Astrocyte of the cerebellum (primary cell): Measurements from ENCODE around the gene ERLIN1.

Experiments
- DNase-seq: peaks from one replicate; pipeline ENCODE4 v3.0.0-alpha.2; 2011; ENCODE audit warnings: low read depth
- H3K4me3 ChIP-seq: 2 replicates; pipeline ENCODE4 v1.5.1; 2011; ENCODE audit warnings: mild to moderate bottlenecking, low read depth, low read length, moderate library complexity
- in situ Hi-C: cut with HindIII; loops from 2 replicates; pipeline ENCODE4 v1.10.0; 2017; ENCODE audit warnings: low sequenced_read_pairs
- TF ChIP-seq, protein P1 (sequence below): IDR thresholded peaks from 2 replicates; pipeline ENCODE4 v1.5.1; 2012; ENCODE audit warnings: low read length, low read depth, moderate library complexity, mild to moderate bottlenecking; ENCODE audit errors: missing control alignments

The ERLIN1 gene

DNA sequence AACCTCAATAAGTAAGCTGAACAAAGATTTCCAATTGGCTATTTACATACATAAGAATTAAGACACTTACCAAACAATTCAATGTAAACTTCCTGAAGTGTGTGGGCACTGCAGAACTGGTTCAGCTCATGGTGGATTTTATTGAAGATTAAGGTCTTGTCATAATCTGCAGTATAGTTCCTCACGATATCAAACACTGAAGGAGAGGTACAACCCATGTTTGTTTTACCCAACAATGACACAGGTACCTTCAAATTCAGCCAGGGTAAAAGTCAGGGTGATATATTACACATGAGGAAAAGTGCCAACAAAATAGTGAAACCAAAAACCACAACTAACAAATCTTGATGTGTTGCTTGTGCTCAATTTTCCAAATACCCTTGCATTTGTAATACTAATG, 10.0 kb downstream of the ERLIN1 start:
- TF ChIP-seq, protein P1, sequence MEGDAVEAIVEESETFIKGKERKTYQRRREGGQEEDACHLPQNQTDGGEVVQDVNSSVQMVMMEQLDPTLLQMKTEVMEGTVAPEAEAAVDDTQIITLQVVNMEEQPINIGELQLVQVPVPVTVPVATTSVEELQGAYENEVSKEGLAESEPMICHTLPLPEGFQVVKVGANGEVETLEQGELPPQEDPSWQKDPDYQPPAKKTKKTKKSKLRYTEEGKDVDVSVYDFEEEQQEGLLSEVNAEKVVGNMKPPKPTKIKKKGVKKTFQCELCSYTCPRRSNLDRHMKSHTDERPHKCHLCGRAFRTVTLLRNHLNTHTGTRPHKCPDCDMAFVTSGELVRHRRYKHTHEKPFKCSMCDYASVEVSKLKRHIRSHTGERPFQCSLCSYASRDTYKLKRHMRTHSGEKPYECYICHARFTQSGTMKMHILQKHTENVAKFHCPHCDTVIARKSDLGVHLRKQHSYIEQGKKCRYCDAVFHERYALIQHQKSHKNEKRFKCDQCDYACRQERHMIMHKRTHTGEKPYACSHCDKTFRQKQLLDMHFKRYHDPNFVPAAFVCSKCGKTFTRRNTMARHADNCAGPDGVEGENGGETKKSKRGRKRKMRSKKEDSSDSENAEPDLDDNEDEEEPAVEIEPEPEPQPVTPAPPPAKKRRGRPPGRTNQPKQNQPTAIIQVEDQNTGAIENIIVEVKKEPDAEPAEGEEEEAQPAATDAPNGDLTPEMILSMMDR: no peak
- in situ Hi-C loops: no loop called here
- DNase-seq: no peak
- no peak overlapping the region for H3K4me3 ChIP-seq

GRCh38 chr10:100174699-100175677, 10.8 kb downstream of the ERLIN1 start:
- no peak overlapping the region for H3K4me3 ChIP-seq
- TF ChIP-seq, protein P1: no peak
- in situ Hi-C loops: no loop called here
- DNase-seq: no peak

GRCh38 chr10:100173035-100173434, 12.8 kb downstream of the ERLIN1 start:
- in situ Hi-C loops: no loop called here
- DNase-seq: no peak
- H3K4me3 ChIP-seq: no peak overlapping the region
- TF ChIP-seq, protein P1: no peak

DNA sequence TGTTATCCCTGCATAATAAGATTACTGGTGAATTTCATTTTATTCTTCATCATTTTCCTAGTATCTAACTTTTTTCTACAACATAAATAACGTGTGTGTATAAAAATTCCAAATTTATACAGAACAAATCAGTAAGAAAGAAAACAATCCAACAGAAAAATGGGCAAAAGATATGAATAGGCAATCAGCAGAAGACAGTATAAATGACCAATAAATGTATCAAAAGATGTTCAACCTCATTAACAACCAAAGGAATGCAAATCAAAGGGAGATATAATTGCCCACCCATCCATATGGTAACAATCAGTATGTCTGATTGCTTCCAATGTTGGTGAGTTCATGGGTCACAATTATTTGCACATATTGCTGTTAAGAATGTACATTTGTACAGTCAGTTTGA, 13.5 kb downstream of the ERLIN1 start:
- TF ChIP-seq, protein P1: no peak
- DNase-seq: no peak
- in situ Hi-C loops: no loop called here
- H3K4me3 ChIP-seq: no peak overlapping the region

DNA sequence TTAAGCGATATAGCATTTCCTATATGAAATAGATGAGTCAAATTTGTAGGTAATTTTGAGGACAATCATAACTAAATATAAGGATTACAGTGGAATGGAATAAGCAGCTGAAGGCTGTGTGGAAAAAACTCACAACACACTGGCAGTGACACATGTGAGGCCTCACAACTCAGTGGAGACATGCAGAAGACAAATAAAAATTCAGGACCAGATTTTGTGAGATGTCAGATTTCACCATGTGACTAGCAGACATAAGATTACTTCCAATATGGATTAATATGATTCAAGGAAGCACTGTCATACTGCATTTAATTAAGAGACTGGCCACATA, 17.6 kb downstream of the ERLIN1 start:
- DNase-seq: no peak
- H3K4me3 ChIP-seq: no peak overlapping the region
- TF ChIP-seq, protein P1: no peak
- in situ Hi-C loops: no loop called here

GRCh38 chr10:100167553-100168312, 18.1 kb downstream of the ERLIN1 start:
- H3K4me3 ChIP-seq: no peak overlapping the region
- no peak for DNase-seq
- TF ChIP-seq, protein P1: no peak
- in situ Hi-C loops: no loop called here
